UCSD-AML1 (cell line): ENCODE data around the gene PRG3.

Experiments used
- DNase-seq: peaks from one replicate; lab custom pipeline; 2025; ENCODE audit not compliant: unreplicated experiment; lab: John Stamatoyannopoulos, UW

The PRG3 gene

GRCh38 chr11:57391539-57391938 lies 10.6 kb upstream of the PRG3 start:
- no peak for DNase-seq

GRCh38 chr11:57391111-57391510 lies 10.2 kb upstream of the PRG3 start:
- DNase-seq = no peak

DNA sequence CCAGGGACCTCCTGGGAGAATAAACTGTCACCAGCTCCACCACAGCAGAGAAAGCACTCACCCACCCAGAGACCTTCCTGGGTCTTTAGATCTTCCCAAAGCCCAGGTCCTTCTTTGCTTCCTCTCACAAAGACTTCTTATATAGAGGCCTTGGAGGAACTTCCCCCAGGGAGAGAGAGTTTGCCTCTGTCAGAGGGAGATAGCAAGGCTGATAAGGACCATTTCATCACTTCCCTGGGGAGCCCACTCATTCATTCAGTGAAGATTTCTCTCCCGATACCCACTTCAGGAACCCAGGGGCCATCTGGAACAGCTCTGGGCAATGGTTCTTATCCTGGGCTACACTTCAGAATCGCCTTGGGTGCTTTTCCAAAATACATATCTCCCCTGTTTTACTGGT lies 9.6 kb upstream of the PRG3 start, which contains the start of gene PRG2:
TSS of gene PRG2 (minus strand) at position 116 of the 400 bp plus-strand sequence. CDS start 706 bp downstream, outside the sequence.
- DNase-seq = no peak

- peak; percentile 49 for DNase-seq
These were observed 6.5 kb upstream of the PRG3 start for GRCh38 chr11:57387289-57388030.

DNA sequence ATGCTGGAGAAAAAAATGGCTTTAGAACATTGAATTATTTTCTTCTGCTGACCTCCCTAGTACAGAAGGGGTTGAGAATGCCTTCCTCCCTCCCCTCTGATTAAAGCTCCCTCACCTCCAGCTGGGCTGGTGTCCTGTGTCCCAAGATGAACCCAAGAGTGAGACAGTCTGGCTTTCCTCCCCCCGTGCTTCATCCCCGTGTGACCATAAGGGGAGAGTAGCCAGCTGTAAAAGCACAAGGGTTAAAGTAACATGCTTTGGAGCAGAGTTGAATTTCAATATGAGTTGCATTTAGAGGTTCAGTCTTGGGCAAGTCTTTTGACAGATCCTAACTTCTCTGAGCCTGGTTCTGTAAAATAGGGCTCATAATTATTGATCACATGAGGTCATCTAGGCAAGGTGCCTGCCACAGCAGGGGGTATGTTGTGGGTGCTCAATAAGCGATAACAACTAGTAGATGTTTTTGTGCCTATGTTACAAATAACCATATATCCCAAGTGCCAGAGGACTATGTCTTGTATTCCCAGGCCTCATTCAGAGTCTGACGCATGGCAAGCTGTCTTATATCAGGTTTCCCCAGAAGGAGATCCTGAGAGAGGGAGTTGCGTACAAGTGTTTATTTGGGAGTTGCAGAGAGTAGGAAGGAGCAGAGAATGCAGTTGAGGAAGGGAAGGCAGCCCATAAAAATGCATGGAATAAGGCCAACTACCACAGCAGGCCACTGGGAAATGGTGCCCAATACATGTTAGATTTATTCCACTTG lies 5.4 kb upstream of the PRG3 start:
- DNase-seq = no peak

GRCh38 chr11:57379732-57380131 lies 1.2 kb downstream of the PRG3 start:
- DNase-seq = peak; percentile 22

- DNase-seq = no peak
These were observed 2.8 kb downstream of the PRG3 start for GRCh38 chr11:57378186-57378585.

- DNase-seq = no peak
These were observed 3.8 kb downstream of the PRG3 start for GRCh38 chr11:57377107-57377506.

DNA sequence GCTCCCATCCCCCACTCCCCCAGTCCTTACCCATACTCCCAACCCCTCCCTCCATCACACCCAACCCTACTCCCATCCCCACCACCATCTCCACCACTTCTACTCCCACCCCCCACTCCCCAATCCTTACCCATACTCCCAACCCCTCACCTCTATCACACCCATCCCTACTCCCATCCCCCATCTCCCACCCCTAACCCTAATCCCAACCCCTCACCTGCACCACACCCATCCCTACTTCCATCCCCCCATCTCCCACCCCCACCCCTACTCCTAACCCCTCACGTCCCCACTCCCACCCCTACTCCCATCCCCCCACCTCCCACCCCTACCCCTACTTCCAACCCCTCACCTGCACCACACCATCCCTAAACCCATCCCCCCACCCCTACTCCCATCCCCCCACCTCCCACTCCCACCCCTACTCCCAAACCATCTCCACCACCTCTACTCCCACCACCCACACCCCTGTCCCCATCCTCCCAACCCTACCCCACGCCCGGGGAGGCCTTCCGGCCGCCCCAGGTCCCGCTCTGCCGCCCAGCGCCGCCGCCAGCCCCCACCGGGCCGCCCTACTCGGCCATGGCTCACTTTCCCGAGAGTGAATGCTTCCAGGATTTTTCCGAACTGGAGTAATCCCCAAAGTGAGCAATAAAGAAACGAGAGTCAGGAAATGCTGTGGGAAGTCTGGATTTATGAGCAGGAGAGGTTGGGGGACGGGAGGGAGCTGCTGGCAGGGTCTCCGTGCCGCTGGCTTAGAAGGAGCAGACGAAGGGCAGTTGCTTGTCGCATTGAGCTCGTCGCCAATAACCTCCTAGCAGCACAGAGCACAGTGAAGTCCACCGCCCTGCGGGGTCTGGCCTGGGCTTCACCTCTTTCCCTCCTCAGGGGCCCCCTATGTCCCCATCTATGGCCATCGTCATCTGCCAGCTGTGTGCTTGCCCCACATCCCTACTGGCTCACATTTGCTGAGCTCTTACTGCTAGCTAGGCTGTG lies 4.6 kb downstream of the PRG3 start:
- DNase-seq = no peak

DNA sequence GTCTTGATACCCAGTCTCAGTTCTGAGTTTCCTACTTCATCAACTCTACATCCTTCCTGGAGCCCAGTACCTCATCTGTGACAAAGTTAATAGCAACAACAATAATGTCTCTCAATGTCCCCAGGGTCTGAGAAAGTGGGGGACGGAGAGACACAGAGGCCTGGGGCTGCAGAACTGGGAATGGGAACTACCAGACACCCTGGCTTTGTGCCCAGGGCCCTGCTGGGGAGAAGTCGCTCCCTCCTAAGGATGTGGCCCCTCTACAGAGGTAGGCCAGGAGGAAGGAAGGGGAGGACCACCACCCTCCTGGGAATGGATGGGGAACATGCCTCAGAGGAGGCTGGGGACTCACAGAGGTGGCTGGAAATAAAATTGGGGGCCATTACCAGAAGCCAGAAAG lies 5.5 kb downstream of the PRG3 start:
- no peak for DNase-seq

DNA sequence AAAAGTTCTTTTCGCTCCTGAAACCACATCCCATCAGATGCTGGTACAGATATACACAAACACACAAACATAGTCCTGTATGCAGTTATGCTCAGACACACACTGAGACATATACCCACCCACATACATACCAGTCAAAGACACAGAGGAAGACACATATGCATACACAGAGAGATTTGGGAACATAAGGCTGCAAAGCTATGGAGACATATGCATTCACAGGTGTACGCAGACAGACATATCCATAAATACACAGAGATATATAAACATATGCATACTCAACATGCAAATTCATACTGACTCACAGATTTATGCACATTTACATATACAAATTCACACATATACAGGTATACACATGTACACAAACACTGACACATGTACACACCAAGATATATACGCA lies 6.0 kb downstream of the PRG3 start:
- no peak for DNase-seq

GRCh38 chr11:57373146-57373545 lies 7.8 kb downstream of the PRG3 start:
- no peak for DNase-seq

- no peak for DNase-seq
These were observed 10.0 kb downstream of the PRG3 start for GRCh38 chr11:57370941-57371340.

- no peak for DNase-seq
These were observed 10.7 kb downstream of the PRG3 start for GRCh38 chr11:57370251-57370650.

DNA sequence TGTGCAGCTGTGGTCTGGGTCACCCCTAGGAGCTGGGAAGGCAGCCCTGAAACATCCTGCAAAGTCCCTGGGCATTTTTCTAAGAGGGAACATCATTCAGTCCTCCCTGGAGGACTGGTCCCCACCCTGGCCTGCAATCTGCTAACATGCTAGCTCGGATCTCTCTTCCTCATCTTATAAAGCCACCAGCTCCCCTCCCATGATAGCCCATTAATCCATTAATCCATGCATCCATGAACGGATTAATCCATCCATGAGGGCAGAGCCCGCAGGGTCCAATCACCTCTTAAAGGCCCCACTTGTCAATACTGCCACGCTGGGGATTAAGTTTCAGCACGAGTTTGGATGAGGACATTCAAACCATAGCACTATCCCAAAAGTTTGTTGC lies 12.1 kb downstream of the PRG3 start:
- DNase-seq = no peak

GRCh38 chr11:57368106-57368844 lies 12.7 kb downstream of the PRG3 start:
- DNase-seq = peak; percentile 50

DNA sequence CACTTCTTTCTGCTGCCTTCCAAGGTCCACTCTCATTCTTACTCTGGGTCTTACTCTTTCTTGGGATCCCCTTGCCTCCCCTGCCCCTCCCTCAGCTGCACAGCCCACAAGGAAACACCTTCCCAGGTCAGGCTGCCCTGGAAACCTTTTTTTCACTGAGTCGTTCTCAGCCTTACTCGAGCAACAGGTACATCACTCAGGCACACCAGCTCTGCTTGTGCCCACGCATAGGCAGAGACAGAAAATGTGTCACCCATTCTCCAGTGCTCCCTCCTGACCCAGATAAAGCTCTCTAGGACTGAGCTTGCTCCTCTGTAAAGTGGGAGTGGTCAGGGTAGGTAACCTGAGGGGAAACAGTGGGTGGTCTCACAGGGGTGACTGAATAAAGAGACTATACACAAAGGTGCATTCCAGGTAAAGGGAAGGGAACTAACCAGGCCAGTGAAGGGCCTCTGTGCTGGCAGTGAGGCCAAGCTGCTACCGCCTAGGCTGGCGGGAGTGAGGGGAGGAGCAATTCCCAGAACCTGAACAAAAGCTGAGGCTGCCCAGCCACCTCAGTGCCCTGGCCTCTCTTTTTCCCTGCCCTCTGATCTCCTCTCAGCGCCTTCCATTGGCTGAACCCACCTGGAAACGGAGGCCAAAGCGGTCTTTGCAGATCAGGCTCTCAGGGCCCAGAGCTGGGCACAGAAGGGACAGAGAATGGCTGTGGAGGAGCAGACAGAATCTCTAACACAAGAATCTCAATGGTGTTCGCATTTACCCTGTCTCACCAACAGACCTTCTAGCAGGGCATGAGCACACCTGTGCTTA lies 15.9 kb downstream of the PRG3 start:
- DNase-seq = no peak

- DNase-seq = no peak
These were observed 17.5 kb downstream of the PRG3 start for GRCh38 chr11:57363131-57364080.

DNA sequence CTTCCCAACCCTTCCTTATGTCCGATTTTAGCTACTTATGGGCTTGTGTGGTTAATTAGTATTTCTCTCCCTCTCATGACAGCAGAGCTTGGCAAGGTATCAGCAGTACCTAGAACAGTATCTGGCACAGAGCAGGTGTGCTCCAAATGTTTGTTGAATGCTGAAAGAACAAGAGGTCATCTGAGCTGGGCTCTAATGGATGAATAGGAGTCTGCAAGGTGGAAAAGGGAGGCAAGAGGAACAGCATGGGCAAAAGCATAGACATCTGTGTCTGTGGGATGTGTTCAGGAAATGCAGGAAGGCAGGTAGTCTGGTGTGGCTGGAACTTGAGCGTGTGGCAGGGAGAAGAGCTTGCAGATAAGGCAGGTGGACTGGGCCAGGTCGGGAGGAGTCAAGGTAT lies 19.0 kb downstream of the PRG3 start:
- no peak for DNase-seq
